Measurements from ENCODE around the gene PALS2.

The PALS2 gene, protein sequence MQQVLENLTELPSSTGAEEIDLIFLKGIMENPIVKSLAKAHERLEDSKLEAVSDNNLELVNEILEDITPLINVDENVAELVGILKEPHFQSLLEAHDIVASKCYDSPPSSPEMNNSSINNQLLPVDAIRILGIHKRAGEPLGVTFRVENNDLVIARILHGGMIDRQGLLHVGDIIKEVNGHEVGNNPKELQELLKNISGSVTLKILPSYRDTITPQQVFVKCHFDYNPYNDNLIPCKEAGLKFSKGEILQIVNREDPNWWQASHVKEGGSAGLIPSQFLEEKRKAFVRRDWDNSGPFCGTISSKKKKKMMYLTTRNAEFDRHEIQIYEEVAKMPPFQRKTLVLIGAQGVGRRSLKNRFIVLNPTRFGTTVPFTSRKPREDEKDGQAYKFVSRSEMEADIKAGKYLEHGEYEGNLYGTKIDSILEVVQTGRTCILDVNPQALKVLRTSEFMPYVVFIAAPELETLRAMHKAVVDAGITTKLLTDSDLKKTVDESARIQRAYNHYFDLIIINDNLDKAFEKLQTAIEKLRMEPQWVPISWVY

GRCh38 chr7:24572997-24573553, at the start of gene PALS2:
Gene PALS2 (plus strand): TSS chr7:24573452. CDS start chr7:24623668, 50,216 bp downstream.
- DNase-seq (ENCODE audit: low read depth in 2 of 2), result peak; percentile 53 to 56

- no peak for DNase-seq (ENCODE audit: low read depth in 2 of 2)
Measured at GRCh38 chr7:24531255-24531654, 42.0 kb upstream of the PALS2 start.

DNA sequence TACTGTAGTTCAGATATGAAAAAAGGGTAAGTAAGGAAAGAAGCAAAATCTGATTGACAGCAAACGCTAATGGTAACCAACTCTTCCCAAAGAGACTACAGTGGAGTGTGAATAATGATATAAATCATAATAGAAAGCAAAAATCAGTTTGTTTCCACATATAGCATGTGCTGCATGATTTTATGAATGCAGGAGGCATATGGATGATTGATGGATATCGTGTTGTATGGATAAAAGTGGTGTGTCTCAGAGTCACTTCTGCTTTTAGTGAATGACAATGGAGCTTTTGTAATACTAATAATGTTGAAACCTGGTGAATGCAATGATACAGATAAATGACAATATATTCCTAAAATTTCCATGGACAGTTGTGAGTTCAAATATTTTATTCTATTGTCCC, 36.6 kb upstream of the PALS2 start:
- no peak for DNase-seq (ENCODE audit: low read depth in 2 of 2)

DNA sequence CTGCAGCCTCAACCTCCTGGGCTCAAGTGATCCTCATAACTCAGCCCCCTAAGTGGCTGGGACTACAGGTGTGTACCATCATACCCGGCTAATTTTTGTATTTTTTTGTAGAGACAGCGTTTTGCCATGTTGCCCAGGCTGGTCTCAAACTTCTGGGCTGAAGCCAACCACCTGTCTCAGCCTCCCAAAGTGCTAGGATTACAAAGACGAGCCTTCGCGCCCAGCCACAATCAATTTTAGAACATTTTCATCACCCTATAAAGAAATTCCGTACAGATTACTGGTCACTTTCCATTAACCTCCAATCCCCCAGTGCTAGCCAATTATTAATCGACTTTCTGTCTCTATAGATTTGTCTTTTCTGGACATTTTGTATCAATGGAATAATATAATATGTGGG, 32.3 kb upstream of the PALS2 start:
- no peak for DNase-seq (ENCODE audit: low read depth in 2 of 2)

DNA sequence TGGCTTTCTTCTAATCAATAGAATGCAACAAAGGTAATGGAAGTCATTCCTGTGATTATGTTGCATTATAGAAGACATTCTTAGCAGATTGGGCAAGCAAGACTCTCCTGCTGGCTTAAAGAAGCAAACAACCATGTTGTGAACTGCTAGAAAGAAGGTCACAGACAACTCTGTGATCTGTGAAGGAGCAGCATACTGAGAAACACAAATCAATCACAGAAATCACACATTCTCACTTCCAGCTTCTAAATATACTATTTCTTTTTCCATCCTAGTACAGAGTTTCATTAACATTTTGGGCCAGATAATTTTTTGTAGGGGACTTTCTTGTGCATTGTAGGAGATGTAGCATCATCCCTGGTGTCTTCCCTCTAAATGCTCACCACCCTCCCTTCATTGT, 28.0 kb upstream of the PALS2 start:
- DNase-seq (ENCODE audit: low read depth in 2 of 2), result no peak

DNA sequence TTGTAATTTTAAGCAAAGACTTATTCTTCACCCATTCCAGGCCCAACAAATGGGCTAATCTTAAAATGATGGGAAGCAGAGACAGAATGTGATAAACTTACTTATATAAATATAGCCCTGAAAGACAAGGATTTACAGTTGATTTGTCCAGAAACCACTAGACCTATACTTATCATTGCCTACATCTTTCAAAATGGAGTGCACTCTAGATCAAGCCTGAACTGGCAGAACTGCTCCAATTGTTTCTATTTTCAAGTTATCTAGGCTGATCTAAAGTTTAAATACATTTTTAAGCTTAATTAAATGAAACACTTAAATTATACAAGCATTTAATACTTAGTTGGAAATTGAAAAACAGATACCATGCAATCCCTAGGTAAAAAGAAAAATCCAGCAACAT, 24.9 kb upstream of the PALS2 start:
- DNase-seq (ENCODE audit: low read depth in 2 of 2), result no peak

DNA sequence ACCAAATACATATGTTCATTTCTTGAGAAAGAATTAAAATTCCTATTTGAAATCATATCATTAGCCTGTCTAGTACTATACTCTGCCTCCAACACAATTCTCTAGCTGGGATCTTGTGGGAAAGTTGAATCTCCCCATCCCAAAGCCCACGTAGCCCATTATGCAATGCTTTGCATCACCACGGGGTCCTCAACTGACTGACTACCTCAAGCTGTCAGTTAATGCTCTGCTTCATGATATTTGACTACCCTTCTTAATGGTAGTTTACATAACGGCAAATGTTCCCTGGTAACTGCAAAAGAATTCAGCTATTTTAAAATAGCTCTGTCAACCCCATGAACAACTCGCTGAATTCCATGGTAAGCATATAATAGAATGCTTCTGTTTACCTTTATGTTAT, 23.3 kb upstream of the PALS2 start:
- no peak for DNase-seq (ENCODE audit: low read depth in 2 of 2)

DNA sequence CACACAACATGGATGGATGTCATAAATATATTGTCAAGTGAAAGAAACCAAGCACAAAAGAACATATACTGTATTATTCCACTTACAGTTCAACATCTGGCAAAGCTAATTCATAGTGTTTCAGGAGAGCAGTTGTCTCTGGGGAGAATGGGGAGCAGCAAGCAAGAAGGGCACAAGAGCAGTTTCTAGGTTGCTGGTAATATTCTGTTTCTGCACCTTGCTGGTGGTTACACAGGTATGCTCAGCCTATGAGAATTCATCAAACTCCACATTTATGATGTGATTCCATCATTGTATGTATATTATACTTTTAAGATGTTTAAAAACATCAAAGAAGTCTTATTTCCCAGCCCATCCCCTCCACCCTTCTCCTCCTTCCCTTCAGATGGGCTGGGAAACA, 18.1 kb upstream of the PALS2 start:
- no peak for DNase-seq (ENCODE audit: low read depth in 2 of 2)

- no peak for DNase-seq (ENCODE audit: low read depth in 2 of 2)
Measured at GRCh38 chr7:24555719-24556118, 17.5 kb upstream of the PALS2 start.

GRCh38 chr7:24560772-24561171, 12.5 kb upstream of the PALS2 start:
- DNase-seq (ENCODE audit: low read depth in 2 of 2), result no peak

- no peak for DNase-seq (ENCODE audit: low read depth in 2 of 2)
Measured at GRCh38 chr7:24566274-24566673, 7.0 kb upstream of the PALS2 start.

DNA sequence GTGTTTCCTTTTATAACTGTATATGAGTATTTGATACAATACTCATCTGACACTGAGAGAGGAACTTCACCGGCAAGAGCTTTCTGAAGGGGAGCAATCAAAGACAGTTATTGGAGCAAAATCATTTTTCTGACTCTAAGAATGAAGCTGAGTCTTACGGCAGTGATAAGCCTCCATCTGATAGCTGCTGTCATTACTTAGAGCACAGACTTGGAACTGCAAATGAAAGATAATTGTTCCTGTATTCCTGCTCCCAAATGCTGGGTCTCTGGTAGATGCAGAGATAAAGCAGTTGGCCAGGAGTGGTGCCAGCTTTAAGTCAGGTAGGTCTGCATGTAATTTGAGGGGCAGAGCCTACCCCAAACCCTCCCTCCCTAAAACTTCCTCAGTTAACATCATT, 2.3 kb upstream of the PALS2 start:
- no peak for DNase-seq (ENCODE audit: low read depth in 2 of 2)

DNA sequence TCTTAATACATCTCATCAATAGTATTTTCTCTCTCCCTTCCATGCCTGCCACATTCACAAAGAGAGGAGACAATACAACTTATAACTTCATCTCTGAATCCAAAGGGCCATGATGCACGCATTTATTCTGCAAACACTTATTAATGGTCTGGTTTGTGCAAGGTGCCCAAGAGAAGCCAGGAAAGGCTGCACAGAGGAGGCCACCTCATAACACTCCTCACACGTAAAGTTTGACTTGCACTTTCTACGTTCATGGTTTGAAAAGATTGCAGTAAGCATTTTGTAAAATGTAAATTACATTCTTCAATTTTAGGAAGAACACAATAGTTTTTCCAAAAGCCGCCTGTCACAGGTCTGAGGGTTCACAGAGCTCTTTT, 1.2 kb upstream of the PALS2 start:
- DNase-seq (ENCODE audit: low read depth in 2 of 2), result no peak

- no peak for DNase-seq (ENCODE audit: low read depth in 2 of 2)
Measured at GRCh38 chr7:24572393-24572996, 757 bp upstream of the PALS2 start.

GRCh38 chr7:24573554-24574338, 494 bp downstream of the PALS2 start:
- DNase-seq (ENCODE audit: low read depth in 2 of 2), result peak in 1 of 2 donors; percentile 23

GRCh38 chr7:24574386-24574785, 1.1 kb downstream of the PALS2 start:
- DNase-seq (ENCODE audit: low read depth in 2 of 2), result no peak

- no peak for DNase-seq (ENCODE audit: low read depth in 2 of 2)
Measured at GRCh38 chr7:24574950-24575349, 1.7 kb downstream of the PALS2 start.

GRCh38 chr7:24576171-24577025, 3.1 kb downstream of the PALS2 start:
- no peak for DNase-seq (ENCODE audit: low read depth in 2 of 2)

DNA sequence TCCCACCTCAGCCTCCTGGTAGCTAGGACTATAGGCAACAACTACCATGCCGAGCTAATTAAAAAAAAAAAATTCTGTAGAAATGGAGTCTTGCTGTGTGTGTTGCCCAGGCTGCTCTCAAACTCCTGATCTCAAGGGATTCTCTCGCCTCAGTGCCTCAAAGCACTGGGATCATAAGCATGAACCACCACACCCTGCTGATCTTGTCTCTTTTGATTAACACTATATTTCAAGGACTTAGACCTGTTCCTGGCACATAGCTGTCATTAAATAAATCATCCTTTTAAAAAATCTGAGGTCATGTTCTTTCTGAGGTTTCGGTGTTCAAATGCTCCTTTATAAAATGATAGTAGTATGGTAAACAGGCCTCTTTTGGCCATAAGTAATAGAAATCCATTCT, 4.8 kb downstream of the PALS2 start:
- DNase-seq (ENCODE audit: low read depth in 2 of 2), result no peak

DNA sequence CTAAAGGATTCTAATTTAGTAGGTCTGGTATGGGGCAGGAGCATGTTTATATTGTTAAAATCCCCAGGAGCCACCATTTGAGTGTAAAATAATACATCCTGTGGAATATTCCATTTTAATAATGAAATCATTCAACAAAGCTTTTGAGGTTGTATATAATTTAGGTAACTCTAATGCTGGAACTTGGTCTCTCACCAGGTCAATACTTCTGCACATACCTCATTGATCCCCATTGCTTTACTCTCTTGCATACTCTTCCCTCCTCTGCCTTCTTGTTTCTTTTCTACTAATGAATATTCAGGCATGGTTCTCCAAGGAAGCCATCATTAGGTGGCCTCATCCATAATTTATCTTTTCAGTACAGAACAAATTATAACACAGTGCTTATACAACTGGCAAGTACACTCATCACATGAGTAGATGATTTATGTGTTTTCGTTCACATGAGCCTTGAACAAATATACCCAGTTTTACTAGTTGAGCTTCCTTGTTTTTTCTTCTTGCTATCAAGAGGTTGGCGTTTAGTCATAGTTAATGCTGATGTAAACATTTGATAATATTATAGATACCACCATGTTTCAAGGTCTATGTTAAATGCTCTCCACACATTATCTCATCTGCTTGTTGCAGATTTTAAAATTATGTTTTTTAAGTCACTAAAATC, 7.2 kb downstream of the PALS2 start:
- no peak for DNase-seq (ENCODE audit: low read depth in 2 of 2)

DNA sequence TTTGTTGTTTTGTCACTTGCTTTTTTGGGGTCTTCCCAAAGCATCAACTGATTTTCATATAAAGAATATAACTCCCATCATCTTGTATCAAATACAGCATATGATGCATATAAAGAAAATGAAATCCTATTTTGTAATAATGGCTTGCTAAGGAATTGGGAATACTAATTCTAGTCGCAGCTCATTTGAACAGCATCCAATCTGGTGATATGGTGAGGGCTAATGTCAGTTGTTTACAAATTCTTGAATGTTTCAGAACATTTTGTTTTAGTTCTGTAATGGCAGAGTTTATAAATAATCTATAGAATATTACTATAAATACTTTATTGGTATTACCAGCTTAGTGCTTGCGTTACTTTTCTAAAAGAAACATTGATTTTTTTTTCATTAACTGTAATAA, 8.9 kb downstream of the PALS2 start:
- no peak for DNase-seq (ENCODE audit: low read depth in 2 of 2)

Measured in activated CD4-positive, alpha-beta T cell treated with anti-CD3 and anti-CD28 coated beads for 24 hours (primary cell).